Fibroblast of lung (primary cell): ENCODE measurements around the gene LBR.

Experiments used
- EZH2 ChIP-seq: IDR thresholded peaks from 2 replicates; pipeline ENCODE4 v1.5.1; 2012; ENCODE audit warnings: low read length, control low read depth, mild to moderate bottlenecking; ENCODE audit errors: missing control alignments
- TF ChIP-seq, protein P1 (sequence below), 2 donors: IDR thresholded peaks in 1 of 2; conservative IDR thresholded peaks in 1 of 2; 1 replicate in 1 of 2; 2 replicates in 1 of 2; pipeline ENCODE4 v1.5.1; 2011 to 2012; ENCODE audit warnings: low read length in 2 of 2, control low read depth in 1 of 2, inconsistent platforms in 1 of 2, low read depth in 1 of 2, mild to moderate bottlenecking in 1 of 2

- no peak for TF ChIP-seq EZH2
- TF ChIP-seq, protein P1, sequence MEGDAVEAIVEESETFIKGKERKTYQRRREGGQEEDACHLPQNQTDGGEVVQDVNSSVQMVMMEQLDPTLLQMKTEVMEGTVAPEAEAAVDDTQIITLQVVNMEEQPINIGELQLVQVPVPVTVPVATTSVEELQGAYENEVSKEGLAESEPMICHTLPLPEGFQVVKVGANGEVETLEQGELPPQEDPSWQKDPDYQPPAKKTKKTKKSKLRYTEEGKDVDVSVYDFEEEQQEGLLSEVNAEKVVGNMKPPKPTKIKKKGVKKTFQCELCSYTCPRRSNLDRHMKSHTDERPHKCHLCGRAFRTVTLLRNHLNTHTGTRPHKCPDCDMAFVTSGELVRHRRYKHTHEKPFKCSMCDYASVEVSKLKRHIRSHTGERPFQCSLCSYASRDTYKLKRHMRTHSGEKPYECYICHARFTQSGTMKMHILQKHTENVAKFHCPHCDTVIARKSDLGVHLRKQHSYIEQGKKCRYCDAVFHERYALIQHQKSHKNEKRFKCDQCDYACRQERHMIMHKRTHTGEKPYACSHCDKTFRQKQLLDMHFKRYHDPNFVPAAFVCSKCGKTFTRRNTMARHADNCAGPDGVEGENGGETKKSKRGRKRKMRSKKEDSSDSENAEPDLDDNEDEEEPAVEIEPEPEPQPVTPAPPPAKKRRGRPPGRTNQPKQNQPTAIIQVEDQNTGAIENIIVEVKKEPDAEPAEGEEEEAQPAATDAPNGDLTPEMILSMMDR (conservative IDR thresholded peaks at IDR 0.05 in 1 of 2, IDR thresholded peaks at IDR 0.05 in 1 of 2; ENCODE audit: low read depth in 1 of 2, low read length in 2 of 2) = no peak
Observed at GRCh38 chr1:225418598-225418997, 9.2 kb downstream of the LBR start.
